Stomach (tissue), 9 donors: ENCODE data around the gene LLGL1. TPM values are rescaled to one million over a fixed set of nuclear protein-coding genes. Genes with fewer than 3 reads are reported as not detected.
A peak's percentile ranks its signal among the peaks of the same experiment; 100 is the strongest.

Source experiments
- DNase-seq, 2 donors: peaks; one replicate each; pipeline versions ENCODE4 v3.0.0 to v3.0.0-alpha.2; 2013 to 2019
- H3K27ac ChIP-seq, 5 donors: fragments of 200-600 bp in 4 of 5; sonication (generic) in 4 of 5; one replicate each; pipeline ENCODE4 v1.5.1; 2013 to 2019; ENCODE audit warnings: mild to moderate bottlenecking in 1 of 5, moderate library complexity in 1 of 5
- H3K27me3 ChIP-seq, 3 donors: fragments of 200-600 bp; sonication (generic); one replicate each; pipeline ENCODE4 v1.5.1; 2017 to 2019; ENCODE audit warnings: mixed run types in 1 of 3
- H3K36me3 ChIP-seq, 4 donors: fragments of 200-600 bp; sonication (generic); 1 replicate in 3 of 4; 2 replicates in 1 of 4; pipeline ENCODE4 v1.5.1; 2016 to 2019
- H3K4me1 ChIP-seq, 4 donors: fragments of 200-600 bp; sonication (generic); one replicate each; pipeline ENCODE4 v1.5.1; 2016 to 2019
- H3K4me3 ChIP-seq, 4 donors: fragments of 200-600 bp; sonication (generic) in 3 of 4; one replicate each; pipeline ENCODE4 v1.5.1; 2016 to 2019; ENCODE audit warnings: mild to moderate bottlenecking in 1 of 4
- H3K9me3 ChIP-seq, 4 donors: fragments of 200-600 bp; sonication (generic); one replicate each; pipeline ENCODE4 v1.5.1; 2016 to 2019
- EP300 ChIP-seq: sonication (generic); formaldehyde crosslinking; IDR thresholded peaks from one replicate; pipeline ENCODE4 v1.6.1; 2017; ENCODE audit warnings: antibody characterized with exemption
- POLR2A ChIP-seq, 4 donors: fragments of 450-650 bp; IDR thresholded peaks; one replicate each; pipeline ENCODE4 v1.6.1; 2016; ENCODE audit warnings: antibody characterized with exemption in 4 of 4, control low read depth in 2 of 4, mild to moderate bottlenecking in 1 of 4, moderate library complexity in 1 of 4
- POLR2AphosphoS5 ChIP-seq, 3 donors: sonication (generic); formaldehyde crosslinking; IDR thresholded peaks; one replicate each; pipeline ENCODE4 v1.6.1; 2016; ENCODE audit warnings: antibody characterized with exemption in 3 of 3
- WGBS, 5 donors: extraction: QIAGEN DNeasy Blood & Tissue Kit in 3 of 5; methylation state at CpG; one replicate each; pipeline versions ENCODE4 v1.1.5 to v1.1.7; 2013 to 2018; 5-methylcytosine and 5-hydroxymethylcytosine counted together
- intact Hi-C: fragments of 100-400 bp; cut with DNase I; formaldehyde crosslinking; loops from one replicate; pipeline ENCODE4 v1.15.1; 2023; ENCODE audit warnings: low total_unique reads
- polyA plus RNA-seq, 3 donors: library from polyadenylated mRNA; stranded (reverse); fragments of 200-250 nt; gene quantifications; one replicate each; pipeline ENCODE4 v1.2.3, GENCODE V29; 2013
- total RNA-seq, 5 donors: library from RNA; depleted of rRNA; stranded (reverse); fragments of >200 nt; gene quantifications; one replicate each; pipeline versions ENCODE4 v1.1.0 to v1.2.3, GENCODE V29; 2014 to 2016
- TF ChIP-seq, protein P1 (sequence below), 7 experiments: fragments of 450-650 bp in 4 of 7; fragments of 200-600 bp in 3 of 7; sonication (generic) in 3 of 7; IDR thresholded peaks; one replicate each; pipeline ENCODE4 v1.5.1; 2016 to 2019; ENCODE audit warnings: antibody characterized with exemption in 7 of 7, control low read depth in 2 of 7, mild to moderate bottlenecking in 1 of 7
- donor health status: healthy with polysubstance abuse.
- donor health status: Bipolar disorder and iron deficiency.
- donor health status: healthy.

The LLGL1 gene
- total and polyA plus RNA-seq, 8 donors, result 5.2 to 19.7 (median 9.6) TPM

DNA sequence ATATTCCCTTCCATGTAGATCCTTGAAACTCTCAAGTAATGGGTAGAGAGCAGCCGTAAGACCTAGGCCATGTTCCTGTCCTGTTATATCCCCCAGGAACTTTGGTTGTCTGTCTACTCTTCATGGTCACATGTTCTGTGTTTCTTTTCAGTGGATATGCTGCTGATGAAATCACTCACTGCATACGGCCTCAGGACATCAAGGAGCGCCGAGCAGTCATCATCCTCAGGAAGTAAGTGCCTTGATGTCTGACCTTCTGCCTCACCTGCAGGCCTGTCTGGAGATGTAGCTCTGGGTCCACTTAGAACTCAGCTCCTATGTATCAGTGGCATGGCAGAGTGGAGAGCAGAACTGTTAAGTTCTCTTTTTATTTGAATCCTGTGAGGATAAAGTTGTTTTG is 30.6 kb upstream of the LLGL1 start:
- Histone ChIP-seq H3K27me3 (no peaks in the 10 kb centered on the region), H3K4me1 (peaks cover 48 to 95% (median 72%) of the 10 kb centered on the region in 4 donors), H3K9me3 (no peaks in the 10 kb centered on the region), H3K4me3 (no peak overlapping the region), H3K36me3 (peaks cover 34 to 72% (median 65%) of the 10 kb centered on the region in 4 donors), H3K27ac (no peak overlapping the region)
- WGBS, 5 donors, result 75 to 86% (median 80%) methylated on average over 4 of the region's 4 CpGs
- intact Hi-C loops, result no loop called here
- TF ChIP-seq POLR2A (IDR thresholded peaks at IDR 0.05) (no peak), POLR2AphosphoS5 (IDR thresholded peaks at IDR 0.05) (no peak), EP300 (no peak)
- TF ChIP-seq, protein P1, sequence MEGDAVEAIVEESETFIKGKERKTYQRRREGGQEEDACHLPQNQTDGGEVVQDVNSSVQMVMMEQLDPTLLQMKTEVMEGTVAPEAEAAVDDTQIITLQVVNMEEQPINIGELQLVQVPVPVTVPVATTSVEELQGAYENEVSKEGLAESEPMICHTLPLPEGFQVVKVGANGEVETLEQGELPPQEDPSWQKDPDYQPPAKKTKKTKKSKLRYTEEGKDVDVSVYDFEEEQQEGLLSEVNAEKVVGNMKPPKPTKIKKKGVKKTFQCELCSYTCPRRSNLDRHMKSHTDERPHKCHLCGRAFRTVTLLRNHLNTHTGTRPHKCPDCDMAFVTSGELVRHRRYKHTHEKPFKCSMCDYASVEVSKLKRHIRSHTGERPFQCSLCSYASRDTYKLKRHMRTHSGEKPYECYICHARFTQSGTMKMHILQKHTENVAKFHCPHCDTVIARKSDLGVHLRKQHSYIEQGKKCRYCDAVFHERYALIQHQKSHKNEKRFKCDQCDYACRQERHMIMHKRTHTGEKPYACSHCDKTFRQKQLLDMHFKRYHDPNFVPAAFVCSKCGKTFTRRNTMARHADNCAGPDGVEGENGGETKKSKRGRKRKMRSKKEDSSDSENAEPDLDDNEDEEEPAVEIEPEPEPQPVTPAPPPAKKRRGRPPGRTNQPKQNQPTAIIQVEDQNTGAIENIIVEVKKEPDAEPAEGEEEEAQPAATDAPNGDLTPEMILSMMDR (IDR thresholded peaks at IDR 0.05), result no peak
- DNase-seq, result no peak

DNA sequence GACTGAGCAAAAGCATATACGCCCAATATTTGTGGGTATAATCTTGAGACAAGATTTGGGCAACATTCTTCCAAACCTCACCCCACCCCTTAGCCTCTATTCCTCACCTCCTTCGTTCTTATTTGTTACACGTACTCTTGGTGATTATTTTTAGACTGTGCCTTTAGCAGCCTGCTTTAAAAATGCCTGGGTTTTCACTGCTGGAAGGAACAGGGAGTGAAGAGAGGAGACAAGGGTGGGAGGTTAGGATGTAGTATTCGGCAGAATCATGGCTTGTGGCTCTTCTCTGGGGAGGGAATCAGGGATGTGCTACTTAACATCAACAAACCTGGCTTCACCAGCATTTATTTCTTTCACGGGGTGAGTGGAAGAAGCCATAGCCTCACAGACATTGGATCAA is 30.2 kb upstream of the LLGL1 start:
- TF ChIP-seq, protein P1 (IDR thresholded peaks at IDR 0.05), result no peak
- no peak for TF ChIP-seq EP300
- no peak for TF ChIP-seq POLR2AphosphoS5 (IDR thresholded peaks at IDR 0.05)
- no peak for TF ChIP-seq POLR2A (IDR thresholded peaks at IDR 0.05)
- H3K36me3 ChIP-seq, result peaks cover 34 to 76% (median 66%) of the 10 kb centered on the region in 4 donors

DNA sequence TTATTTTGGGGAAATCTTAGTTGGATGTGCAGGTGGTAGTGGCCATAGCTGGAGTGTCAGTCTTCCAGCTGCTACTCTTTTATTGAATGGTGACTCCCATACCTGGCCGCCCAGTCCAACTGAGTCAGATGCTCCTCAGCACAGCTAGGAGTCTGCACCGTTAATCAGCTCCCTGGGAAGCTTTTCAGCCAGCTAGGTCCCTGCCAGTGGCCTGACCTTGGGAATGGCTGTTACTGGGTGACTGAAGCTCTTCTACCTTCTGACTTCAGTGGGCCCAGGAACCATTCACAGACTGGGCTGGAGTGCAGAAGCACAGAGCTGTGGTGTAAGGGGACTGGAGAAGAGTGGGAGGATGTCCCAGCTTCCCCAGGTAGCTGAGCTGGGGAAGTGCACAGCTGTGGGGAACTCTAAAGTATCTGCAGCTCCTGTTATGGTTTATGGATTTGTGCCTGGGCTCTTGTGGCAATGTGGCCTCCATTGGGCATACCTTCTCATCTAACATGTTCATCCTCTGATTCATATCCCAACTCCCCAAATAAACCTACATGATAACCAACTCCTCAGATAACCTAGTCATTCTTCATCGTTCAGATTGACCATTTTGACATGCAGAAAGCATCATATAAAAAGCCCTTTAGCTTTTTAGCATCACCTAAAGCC is 27.8 kb upstream of the LLGL1 start:
- intact Hi-C loops, result no loop called here
- H3K27me3 ChIP-seq, result no peaks in the 10 kb centered on the region
- no peak overlapping the region for H3K27ac ChIP-seq

More for the DNA sequence above, 30.2 kb upstream of the LLGL1 start:
- no peak for DNase-seq
- Histone ChIP-seq H3K27me3 (no peaks in the 10 kb centered on the region), H3K4me1 (peaks cover 44 to 95% (median 72%) of the 10 kb centered on the region in 4 donors), H3K9me3 (no peaks in the 10 kb centered on the region), H3K27ac (no peak overlapping the region), H3K4me3 (no peak overlapping the region)
- 70 to 85% (median 75%) methylated on average over 5 of the region's 5 CpGs for WGBS, 5 donors
- intact Hi-C loops, result no loop called here

DNA sequence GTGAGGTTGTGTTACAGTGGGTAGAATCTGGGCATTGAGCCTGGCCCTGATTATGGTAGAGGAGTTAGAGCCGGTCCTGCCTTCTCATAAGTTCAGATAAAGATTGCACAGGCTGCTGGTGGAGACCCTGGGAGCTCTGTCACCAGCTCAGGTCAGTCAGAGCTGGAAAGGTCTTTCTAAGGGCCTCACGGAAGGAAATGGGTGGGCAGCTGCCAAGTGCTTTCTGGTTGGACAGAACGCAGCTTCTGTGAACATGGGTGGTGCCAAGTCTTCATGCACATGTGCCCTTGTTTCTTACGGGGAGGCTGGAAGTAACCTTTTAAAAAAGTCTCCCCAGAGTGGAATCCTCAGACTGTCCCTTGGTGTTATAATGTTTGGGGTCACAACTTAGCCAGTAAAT is 26.9 kb upstream of the LLGL1 start:
- Histone ChIP-seq H3K9me3 (no peaks in the 10 kb centered on the region), H3K4me3 (peak overlapping the region in 1 of 4 donors; percentile 1), H3K36me3 (peaks cover 38 to 90% (median 88%) of the 10 kb centered on the region in 4 donors), H3K27ac (no peak overlapping the region), H3K27me3 (no peaks in the 10 kb centered on the region), H3K4me1 (peaks cover 28 to 91% (median 61%) of the 10 kb centered on the region in 4 donors)
- intact Hi-C loops, result no loop called here
- 12 to 48% (median 25%) methylated on average over 4 of the region's 4 CpGs for WGBS, 5 donors
- DNase-seq, result no peak
- TF ChIP-seq POLR2AphosphoS5 (IDR thresholded peaks at IDR 0.05) (no peak), EP300 (no peak), POLR2A (IDR thresholded peaks at IDR 0.05) (no peak)
- TF ChIP-seq, protein P1 (IDR thresholded peaks at IDR 0.05), result no peak

More for the DNA sequence above, 27.8 kb upstream of the LLGL1 start:
- peaks cover 28 to 95% (median 64%) of the 10 kb centered on the region in 4 donors for H3K4me1 ChIP-seq
- no peaks in the 10 kb centered on the region for H3K9me3 ChIP-seq
- no peak for TF ChIP-seq POLR2AphosphoS5 (IDR thresholded peaks at IDR 0.05)
- TF ChIP-seq, protein P1 (IDR thresholded peaks at IDR 0.05), result no peak
- TF ChIP-seq EP300, result no peak
- TF ChIP-seq POLR2A (IDR thresholded peaks at IDR 0.05), result no peak
- no peak overlapping the region for H3K4me3 ChIP-seq
- WGBS, 5 donors, result 71 to 87% (median 82%) methylated on average over 3 of the region's 3 CpGs
- peaks cover 34 to 90% (median 85%) of the 10 kb centered on the region in 4 donors for H3K36me3 ChIP-seq
- DNase-seq, result no peak
